GM21528 (cell line): ENCODE measurements around the gene NR4A3.
"Not testable (repeated sequence)": the region's sequence is repeated elsewhere in the genome, so short reads cannot be mapped to it uniquely, and the experiment has no call there.

Experiments
- ATAC-seq: cut with Tn5 transposase; IDR thresholded peaks from one replicate; pipeline ENCODE4 v1.9.1; 2021; ENCODE audit warnings: mild to moderate bottlenecking, moderate library complexity; ENCODE audit not compliant: unreplicated experiment, low FRiP score

Gene NR4A3

GRCh38 chr9:99821396-99822108 is at the start of gene NR4A3:
NR4A3 (plus strand) TSS chr9:99821885; CDS start chr9:99828043, 6,158 bp downstream.
- peak; percentile 34 for ATAC-seq

GRCh38 chr9:99773468-99774138 is 48.1 kb upstream of the NR4A3 start:
- ATAC-seq: no peak

- ATAC-seq: no peak
Observed at GRCh38 chr9:99778308-99778707, 43.4 kb upstream of the NR4A3 start.

GRCh38 chr9:99778836-99779235 is 42.8 kb upstream of the NR4A3 start:
- ATAC-seq: no peak

- no peak for ATAC-seq
Observed at GRCh38 chr9:99779277-99779676, 42.4 kb upstream of the NR4A3 start.

GRCh38 chr9:99782349-99782748 is 39.3 kb upstream of the NR4A3 start:
- not testable (repeated sequence) for ATAC-seq

GRCh38 chr9:99782962-99783718 is 38.5 kb upstream of the NR4A3 start:
- no peak for ATAC-seq

- ATAC-seq: no peak
Observed at GRCh38 chr9:99783799-99784198, 37.9 kb upstream of the NR4A3 start.

GRCh38 chr9:99785010-99785590 is 36.6 kb upstream of the NR4A3 start:
- no peak for ATAC-seq

- no peak for ATAC-seq
Observed at GRCh38 chr9:99787556-99787955, 34.1 kb upstream of the NR4A3 start.

- no peak for ATAC-seq
Observed at GRCh38 chr9:99793528-99793927, 28.2 kb upstream of the NR4A3 start.

- no peak for ATAC-seq
Observed at GRCh38 chr9:99796231-99796630, 25.5 kb upstream of the NR4A3 start.

GRCh38 chr9:99801775-99802174 is 19.9 kb upstream of the NR4A3 start:
- no peak for ATAC-seq

GRCh38 chr9:99803694-99804093 is 18.0 kb upstream of the NR4A3 start:
- no peak for ATAC-seq

GRCh38 chr9:99807276-99807852 is 14.3 kb upstream of the NR4A3 start:
- ATAC-seq: peak; percentile 63

GRCh38 chr9:99807956-99808355 is 13.7 kb upstream of the NR4A3 start:
- no peak for ATAC-seq

- ATAC-seq: no peak
Observed at GRCh38 chr9:99808454-99808853, 13.2 kb upstream of the NR4A3 start.

GRCh38 chr9:99809586-99810319 is 11.9 kb upstream of the NR4A3 start:
- ATAC-seq: no peak

- no peak for ATAC-seq
Observed at GRCh38 chr9:99811172-99811571, 10.5 kb upstream of the NR4A3 start.
